GM21825 (cell line): ENCODE measurements around the gene PTPRN2.
"Not testable (repeated sequence)": the region's sequence is repeated elsewhere in the genome, so short reads cannot be mapped to it uniquely, and the experiment has no call there.

ENCODE experiments used
- ATAC-seq: cut with Tn5 transposase; IDR thresholded peaks from one replicate; pipeline ENCODE4 v1.9.1; 2021; ENCODE audit warnings: mild to moderate bottlenecking, moderate library complexity; ENCODE audit not compliant: unreplicated experiment

Gene PTPRN2

GRCh38 chr7:157932498-157933218 is 655.0 kb downstream of the PTPRN2 start:
- no peak for ATAC-seq

- no peak for ATAC-seq
Observed at GRCh38 chr7:157930926-157931466, 656.6 kb downstream of the PTPRN2 start.

GRCh38 chr7:157930441-157930840 is 657.2 kb downstream of the PTPRN2 start:
- ATAC-seq = no peak

- no peak for ATAC-seq
Observed at GRCh38 chr7:157929671-157930070, 658.0 kb downstream of the PTPRN2 start.

- ATAC-seq = no peak
Observed at GRCh38 chr7:157928808-157929425, 658.7 kb downstream of the PTPRN2 start.

- no peak for ATAC-seq
Observed at GRCh38 chr7:157928171-157928794, 659.3 kb downstream of the PTPRN2 start.

- no peak for ATAC-seq
Observed at GRCh38 chr7:157927313-157927925, 660.2 kb downstream of the PTPRN2 start.

- ATAC-seq = no peak
Observed at GRCh38 chr7:157926521-157927150, 661.0 kb downstream of the PTPRN2 start.

- no peak for ATAC-seq
Observed at GRCh38 chr7:157926107-157926506, 661.5 kb downstream of the PTPRN2 start.

GRCh38 chr7:157925383-157925875 is 662.2 kb downstream of the PTPRN2 start:
- no peak for ATAC-seq

GRCh38 chr7:157923903-157924630 is 663.6 kb downstream of the PTPRN2 start:
- no peak for ATAC-seq

GRCh38 chr7:157922576-157922975 is 665.0 kb downstream of the PTPRN2 start:
- ATAC-seq = no peak

- ATAC-seq = no peak
Observed at GRCh38 chr7:157918326-157919080, 669.1 kb downstream of the PTPRN2 start.

- ATAC-seq = no peak
Observed at GRCh38 chr7:157916946-157917640, 670.5 kb downstream of the PTPRN2 start.

GRCh38 chr7:157910446-157910845 is 677.2 kb downstream of the PTPRN2 start:
- no peak for ATAC-seq

GRCh38 chr7:157910045-157910444 is 677.6 kb downstream of the PTPRN2 start:
- ATAC-seq = not testable (repeated sequence)

GRCh38 chr7:157909370-157909769 is 678.3 kb downstream of the PTPRN2 start:
- no peak for ATAC-seq

GRCh38 chr7:157908006-157908782 is 679.4 kb downstream of the PTPRN2 start:
- no peak for ATAC-seq
